SK-N-SH treated with all-trans-retinoic acid at 6 μM for 48 hours (cell line): ENCODE results near the gene SASH1.

Experiments
- ATAC-seq: fragments of 200-7000 bp; cut with Tn5 transposase; 3 replicates; pipeline ENCODE4 v1.9.1; 2020; ENCODE audit warnings: mild to moderate bottlenecking, moderate library complexity
- ARNTL ChIP-seq: fragments of 450-650 bp; formaldehyde crosslinking; IDR thresholded peaks from 2 replicates; pipeline ENCODE4 v1.5.0; 2020; ENCODE audit warnings: low read depth, mild to moderate bottlenecking, moderate library complexity, borderline replicate concordance
- CREB5 ChIP-seq: fragments of 250-450 bp; sonication (Bioruptor Pico); IDR thresholded peaks from 2 replicates; pipeline ENCODE4 v1.5.1; 2020; ENCODE audit warnings: low read depth, mild to moderate bottlenecking, moderate library complexity
- CSDC2 ChIP-seq: fragments of 250-450 bp; sonication (Bioruptor Pico); IDR thresholded peaks from 2 replicates; pipeline ENCODE4 v1.5.0; 2020; ENCODE audit warnings: mild to moderate bottlenecking, moderate library complexity
- ESRRG ChIP-seq: fragments of 250-450 bp; sonication (Bioruptor Pico); IDR thresholded peaks from 2 replicates; pipeline ENCODE4 v1.6.1; 2021; ENCODE audit warnings: mild to moderate bottlenecking
- GLIS3 ChIP-seq: fragments of 250-450 bp; sonication (Bioruptor Pico); IDR thresholded peaks from 2 replicates; pipeline ENCODE4 v1.5.0; 2020; ENCODE audit warnings: mild to moderate bottlenecking, moderate library complexity
- ISL1 ChIP-seq: fragments of 250-450 bp; sonication (Bioruptor Pico); IDR thresholded peaks from 2 replicates; pipeline ENCODE4 v2.1.2; 2022; ENCODE audit warnings: mild to moderate bottlenecking, moderate library complexity
- OSR1 ChIP-seq: fragments of 250-450 bp; sonication (Bioruptor Pico); IDR thresholded peaks from 2 replicates; pipeline ENCODE4 v1.8.0; 2022; ENCODE audit warnings: moderate library complexity, mild to moderate bottlenecking, inconsistent platforms
- PATZ1 ChIP-seq: fragments of 250-450 bp; sonication (Bioruptor Pico); IDR thresholded peaks from 2 replicates; pipeline ENCODE4 v1.8.0; 2020; ENCODE audit warnings: mild to moderate bottlenecking, moderate library complexity, borderline replicate concordance
- POU6F1 ChIP-seq: fragments of 250-450 bp; sonication (Bioruptor Pico); IDR thresholded peaks from 2 replicates; pipeline ENCODE4 v1.8.0; 2021; ENCODE audit warnings: low read depth, mild to moderate bottlenecking, moderate library complexity, borderline replicate concordance
- PPARA ChIP-seq: fragments of 250-450 bp; sonication (Bioruptor Pico); IDR thresholded peaks from 2 replicates; pipeline ENCODE4 v1.5.0; 2020; ENCODE audit warnings: mild to moderate bottlenecking, borderline replicate concordance
- RARB ChIP-seq: fragments of 250-450 bp; sonication (Bioruptor Pico); IDR thresholded peaks from 2 replicates; pipeline ENCODE4 v1.8.0; 2021; ENCODE audit warnings: mild to moderate bottlenecking, moderate library complexity
- SNAI2 ChIP-seq: fragments of 250-450 bp; sonication (Bioruptor Pico); IDR thresholded peaks from 2 replicates; pipeline ENCODE4 v1.5.0; 2020; ENCODE audit warnings: mild to moderate bottlenecking, moderate library complexity
- TCF4 ChIP-seq: fragments of 250-450 bp; sonication (Bioruptor Pico); IDR thresholded peaks from 2 replicates; pipeline ENCODE4 v1.8.0; 2021; ENCODE audit warnings: mild to moderate bottlenecking, moderate library complexity, borderline replicate concordance
- TOX ChIP-seq: fragments of 250-450 bp; sonication (Bioruptor Pico); IDR thresholded peaks from 2 replicates; pipeline ENCODE4 v1.8.0; 2021; ENCODE audit warnings: mild to moderate bottlenecking, moderate library complexity, borderline replicate concordance
- ZC3H10 ChIP-seq: fragments of 250-450 bp; sonication (Bioruptor Pico); IDR thresholded peaks from 2 replicates; pipeline ENCODE4 v1.5.1; 2021; ENCODE audit warnings: mild to moderate bottlenecking, moderate library complexity
- ZFP3 ChIP-seq: fragments of 250-450 bp; sonication (Bioruptor Pico); IDR thresholded peaks from 2 replicates; pipeline ENCODE4 v1.5.0; 2020; ENCODE audit warnings: mild to moderate bottlenecking, moderate library complexity
- ZFP30 ChIP-seq: fragments of 450-650 bp; formaldehyde crosslinking; IDR thresholded peaks from 2 replicates; pipeline ENCODE4 v1.5.0; 2022; ENCODE audit warnings: mild to moderate bottlenecking, moderate library complexity
- ZNF70 ChIP-seq: fragments of 450-650 bp; formaldehyde crosslinking; IDR thresholded peaks from 2 replicates; pipeline ENCODE4 v1.5.0; 2020; ENCODE audit warnings: mild to moderate bottlenecking, moderate library complexity
- ZNF8 ChIP-seq: fragments of 450-650 bp; formaldehyde crosslinking; IDR thresholded peaks from 2 replicates; pipeline ENCODE4 v1.5.0; 2020; ENCODE audit warnings: mild to moderate bottlenecking, moderate library complexity
- TF ChIP-seq, protein P1 (sequence below): fragments of 250-450 bp; sonication (Bioruptor Pico); IDR thresholded peaks from 2 replicates; pipeline ENCODE4 v1.5.0; 2020; ENCODE audit warnings: mild to moderate bottlenecking, moderate library complexity
- TF ChIP-seq, protein P2 (sequence below): fragments of 250-450 bp; sonication (Bioruptor Pico); IDR thresholded peaks from 2 replicates; pipeline ENCODE4 v1.5.1; 2021; ENCODE audit warnings: mild to moderate bottlenecking, moderate library complexity

The SASH1 gene

GRCh38 chr6:148317739-148318138, 24.9 kb upstream of the SASH1 start:
- peak; percentile 74 for ATAC-seq

GRCh38 chr6:148322704-148323103, 19.9 kb upstream of the SASH1 start:
- TF ChIP-seq PPARA (no peak), TOX (CRISPR knock-in tag) (no peak), ISL1 (no peak), ZNF8 (CRISPR knock-in tag) (no peak), CSDC2 (CRISPR knock-in tag) (no peak), SNAI2 (CRISPR knock-in tag) (no peak), ZNF70 (no peak), CREB5 (CRISPR knock-in tag) (no peak)
- TF ChIP-seq, protein P1, sequence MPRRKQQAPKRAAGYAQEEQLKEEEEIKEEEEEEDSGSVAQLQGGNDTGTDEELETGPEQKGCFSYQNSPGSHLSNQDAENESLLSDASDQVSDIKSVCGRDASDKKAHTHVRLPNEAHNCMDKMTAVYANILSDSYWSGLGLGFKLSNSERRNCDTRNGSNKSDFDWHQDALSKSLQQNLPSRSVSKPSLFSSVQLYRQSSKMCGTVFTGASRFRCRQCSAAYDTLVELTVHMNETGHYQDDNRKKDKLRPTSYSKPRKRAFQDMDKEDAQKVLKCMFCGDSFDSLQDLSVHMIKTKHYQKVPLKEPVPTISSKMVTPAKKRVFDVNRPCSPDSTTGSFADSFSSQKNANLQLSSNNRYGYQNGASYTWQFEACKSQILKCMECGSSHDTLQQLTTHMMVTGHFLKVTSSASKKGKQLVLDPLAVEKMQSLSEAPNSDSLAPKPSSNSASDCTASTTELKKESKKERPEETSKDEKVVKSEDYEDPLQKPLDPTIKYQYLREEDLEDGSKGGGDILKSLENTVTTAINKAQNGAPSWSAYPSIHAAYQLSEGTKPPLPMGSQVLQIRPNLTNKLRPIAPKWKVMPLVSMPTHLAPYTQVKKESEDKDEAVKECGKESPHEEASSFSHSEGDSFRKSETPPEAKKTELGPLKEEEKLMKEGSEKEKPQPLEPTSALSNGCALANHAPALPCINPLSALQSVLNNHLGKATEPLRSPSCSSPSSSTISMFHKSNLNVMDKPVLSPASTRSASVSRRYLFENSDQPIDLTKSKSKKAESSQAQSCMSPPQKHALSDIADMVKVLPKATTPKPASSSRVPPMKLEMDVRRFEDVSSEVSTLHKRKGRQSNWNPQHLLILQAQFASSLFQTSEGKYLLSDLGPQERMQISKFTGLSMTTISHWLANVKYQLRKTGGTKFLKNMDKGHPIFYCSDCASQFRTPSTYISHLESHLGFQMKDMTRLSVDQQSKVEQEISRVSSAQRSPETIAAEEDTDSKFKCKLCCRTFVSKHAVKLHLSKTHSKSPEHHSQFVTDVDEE (CRISPR knock-in tag): no peak
- ATAC-seq: no peak

More at GRCh38 chr6:148317739-148318138, 24.9 kb upstream of the SASH1 start:
- TF ChIP-seq GLIS3 (no peak), POU6F1 (CRISPR knock-in tag) (no peak), CREB5 (CRISPR knock-in tag) (no peak), TOX (CRISPR knock-in tag) (no peak), PATZ1 (CRISPR knock-in tag) (no peak), ZNF70 (no peak), OSR1 (CRISPR knock-in tag) (no peak)

GRCh38 chr6:148323344-148323743, 19.3 kb upstream of the SASH1 start:
- ATAC-seq: peak; percentile 85
- TF ChIP-seq TCF4 (CRISPR knock-in tag) (no peak), OSR1 (CRISPR knock-in tag) (no peak), ESRRG (no peak), RARB (CRISPR knock-in tag) (no peak), SNAI2 (CRISPR knock-in tag) (no peak), POU6F1 (CRISPR knock-in tag) (no peak), ZFP3 (no peak), ZC3H10 (CRISPR knock-in tag) (no peak), ZFP30 (CRISPR knock-in tag) (no peak), ARNTL (no peak), CSDC2 (CRISPR knock-in tag) (no peak), ZNF70 (no peak), ZNF8 (CRISPR knock-in tag) (no peak), CREB5 (CRISPR knock-in tag) (no peak), PPARA (no peak), TOX (CRISPR knock-in tag) (no peak)
- TF ChIP-seq, protein P2, sequence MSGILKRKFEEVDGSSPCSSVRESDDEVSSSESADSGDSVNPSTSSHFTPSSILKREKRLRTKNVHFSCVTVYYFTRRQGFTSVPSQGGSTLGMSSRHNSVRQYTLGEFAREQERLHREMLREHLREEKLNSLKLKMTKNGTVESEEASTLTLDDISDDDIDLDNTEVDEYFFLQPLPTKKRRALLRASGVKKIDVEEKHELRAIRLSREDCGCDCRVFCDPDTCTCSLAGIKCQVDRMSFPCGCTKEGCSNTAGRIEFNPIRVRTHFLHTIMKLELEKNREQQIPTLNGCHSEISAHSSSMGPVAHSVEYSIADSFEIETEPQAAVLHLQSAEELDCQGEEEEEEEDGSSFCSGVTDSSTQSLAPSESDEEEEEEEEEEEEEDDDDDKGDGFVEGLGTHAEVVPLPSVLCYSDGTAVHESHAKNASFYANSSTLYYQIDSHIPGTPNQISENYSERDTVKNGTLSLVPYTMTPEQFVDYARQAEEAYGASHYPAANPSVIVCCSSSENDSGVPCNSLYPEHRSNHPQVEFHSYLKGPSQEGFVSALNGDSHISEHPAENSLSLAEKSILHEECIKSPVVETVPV: no peak
